Stimulated activated effector memory CD8-positive, alpha-beta T cell treated with anti-CD3 and anti-CD28 coated beads, Interleukin-12 subunit alpha, Interleukin-12 subunit beta, amount 100 ng/mL, for 72 hours (primary cell): ENCODE results near the gene ST6GALNAC3.

Source experiments
- ATAC-seq: fragments of 150-1000 bp; cut with Tn5 transposase; 2 replicates; pipeline ENCODE4 v1.10.0; 2021
- DNase-seq, 2 donors: peaks; one replicate each; pipeline ENCODE4 v3.0.0; 2021 to 2022; ENCODE audit warnings: low spot score in 2 of 2
- H3K27ac Mint-ChIP-seq: one replicate; pipeline ENCODE4 v1.8.0; 2022; ENCODE audit warnings: mild to moderate bottlenecking, mixed read lengths
- H3K36me3 Mint-ChIP-seq: one replicate; pipeline ENCODE4 v1.8.0; 2022; ENCODE audit warnings: mild to moderate bottlenecking, mixed read lengths
- H3K4me1 Mint-ChIP-seq: one replicate; pipeline ENCODE4 v1.8.0; 2022; ENCODE audit warnings: mixed read lengths
- H3K4me3 Mint-ChIP-seq: one replicate; pipeline ENCODE4 v1.8.0; 2022; ENCODE audit warnings: mild to moderate bottlenecking, mixed read lengths
- H3K9me3 Mint-ChIP-seq: one replicate; pipeline ENCODE4 v1.8.0; 2022; ENCODE audit warnings: mixed read lengths

ST6GALNAC3 gene

GRCh38 chr1:76474922-76475321, 400.4 kb downstream of the ST6GALNAC3 start:
- Mint-ChIP-seq H3K36me3 (no peaks in the 10 kb centered on the region), H3K9me3 (peaks cover 3% of the 10 kb centered on the region), H3K4me3 (no peak overlapping the region), H3K4me1 (no peaks in the 10 kb centered on the region), H3K27ac (no peak overlapping the region)
- DNase-seq (no peak), ATAC-seq (no peak)

GRCh38 chr1:76477156-76477555, 402.6 kb downstream of the ST6GALNAC3 start:
- Mint-ChIP-seq H3K4me1 (no peaks in the 10 kb centered on the region), H3K9me3 (no peaks in the 10 kb centered on the region), H3K4me3 (no peak overlapping the region), H3K36me3 (no peaks in the 10 kb centered on the region), H3K27ac (no peak overlapping the region)
- no peak for ATAC-seq
- DNase-seq: no peak

GRCh38 chr1:76480827-76481226, 406.3 kb downstream of the ST6GALNAC3 start:
- Mint-ChIP-seq H3K36me3 (no peaks in the 10 kb centered on the region), H3K4me1 (no peaks in the 10 kb centered on the region), H3K27ac (no peak overlapping the region), H3K4me3 (no peak overlapping the region), H3K9me3 (peaks cover 4% of the 10 kb centered on the region)
- no peak for DNase-seq
- ATAC-seq: no peak

GRCh38 chr1:76481672-76482071, 407.1 kb downstream of the ST6GALNAC3 start:
- Mint-ChIP-seq H3K36me3 (no peaks in the 10 kb centered on the region), H3K4me3 (no peak overlapping the region), H3K27ac (no peak overlapping the region), H3K9me3 (peaks cover 4% of the 10 kb centered on the region), H3K4me1 (no peaks in the 10 kb centered on the region)
- DNase-seq (no peak), ATAC-seq (no peak)

- Mint-ChIP-seq H3K9me3 (peaks cover 5% of the 10 kb centered on the region), H3K4me3 (no peak overlapping the region), H3K36me3 (no peaks in the 10 kb centered on the region), H3K4me1 (no peaks in the 10 kb centered on the region), H3K27ac (no peak overlapping the region)
- DNase-seq (no peak), ATAC-seq (no peak)
Observed at GRCh38 chr1:76482272-76482671, 407.7 kb downstream of the ST6GALNAC3 start.

GRCh38 chr1:76491737-76492136, 417.2 kb downstream of the ST6GALNAC3 start:
- H3K4me1 Mint-ChIP-seq: no peaks in the 10 kb centered on the region
- DNase-seq: no peak
- ATAC-seq: no peak
- peaks cover 5% of the 10 kb centered on the region for H3K9me3 Mint-ChIP-seq
- H3K27ac Mint-ChIP-seq: no peak overlapping the region
- H3K36me3 Mint-ChIP-seq: no peaks in the 10 kb centered on the region
- no peak overlapping the region for H3K4me3 Mint-ChIP-seq

- no peak overlapping the region for H3K27ac Mint-ChIP-seq
- no peak for ATAC-seq
Observed at GRCh38 chr1:76492752-76493430, 418.3 kb downstream of the ST6GALNAC3 start.

GRCh38 chr1:76494807-76495206, 420.3 kb downstream of the ST6GALNAC3 start:
- Mint-ChIP-seq H3K4me3 (no peak overlapping the region), H3K9me3 (peaks cover 2% of the 10 kb centered on the region), H3K4me1 (no peaks in the 10 kb centered on the region), H3K27ac (no peak overlapping the region), H3K36me3 (no peaks in the 10 kb centered on the region)
- DNase-seq (no peak), ATAC-seq (peak; percentile 70)

More at GRCh38 chr1:76492752-76493430, 418.3 kb downstream of the ST6GALNAC3 start:
- DNase-seq: no peak
- Mint-ChIP-seq H3K9me3 (peaks cover 5% of the 10 kb centered on the region), H3K4me3 (no peak overlapping the region), H3K36me3 (no peaks in the 10 kb centered on the region), H3K4me1 (no peaks in the 10 kb centered on the region)

GRCh38 chr1:76496871-76497270, 422.3 kb downstream of the ST6GALNAC3 start:
- Mint-ChIP-seq H3K4me3 (no peak overlapping the region), H3K4me1 (no peaks in the 10 kb centered on the region), H3K9me3 (peaks cover 2% of the 10 kb centered on the region), H3K27ac (no peak overlapping the region), H3K36me3 (no peaks in the 10 kb centered on the region)
- DNase-seq (no peak), ATAC-seq (no peak)

GRCh38 chr1:76500116-76500515, 425.6 kb downstream of the ST6GALNAC3 start:
- Mint-ChIP-seq H3K36me3 (no peaks in the 10 kb centered on the region), H3K27ac (no peak overlapping the region), H3K9me3 (peaks cover 2% of the 10 kb centered on the region), H3K4me3 (no peak overlapping the region), H3K4me1 (no peaks in the 10 kb centered on the region)
- DNase-seq (no peak), ATAC-seq (no peak)

GRCh38 chr1:76501136-76501535, 426.6 kb downstream of the ST6GALNAC3 start:
- no peak for DNase-seq
- Mint-ChIP-seq H3K27ac (no peak overlapping the region), H3K4me1 (no peaks in the 10 kb centered on the region), H3K36me3 (no peaks in the 10 kb centered on the region), H3K4me3 (no peak overlapping the region), H3K9me3 (peaks cover 2% of the 10 kb centered on the region)
- ATAC-seq: no peak

- no peaks in the 10 kb centered on the region for H3K4me1 Mint-ChIP-seq
- H3K36me3 Mint-ChIP-seq: no peaks in the 10 kb centered on the region
- no peak for DNase-seq
- no peak overlapping the region for H3K4me3 Mint-ChIP-seq
- H3K27ac Mint-ChIP-seq: no peak overlapping the region
- H3K9me3 Mint-ChIP-seq: peaks cover 2% of the 10 kb centered on the region
- no peak for ATAC-seq
Observed at GRCh38 chr1:76501586-76502219, 427.2 kb downstream of the ST6GALNAC3 start.

GRCh38 chr1:76503100-76503499, 428.6 kb downstream of the ST6GALNAC3 start:
- no peak for ATAC-seq
- Mint-ChIP-seq H3K9me3 (no peaks in the 10 kb centered on the region), H3K4me1 (no peaks in the 10 kb centered on the region), H3K4me3 (no peak overlapping the region), H3K36me3 (no peaks in the 10 kb centered on the region), H3K27ac (no peak overlapping the region)
- DNase-seq: no peak

GRCh38 chr1:76503736-76504135, 429.2 kb downstream of the ST6GALNAC3 start:
- ATAC-seq: no peak
- DNase-seq: no peak
- H3K4me1 Mint-ChIP-seq: no peaks in the 10 kb centered on the region
- no peaks in the 10 kb centered on the region for H3K36me3 Mint-ChIP-seq
- no peak overlapping the region for H3K4me3 Mint-ChIP-seq
- no peaks in the 10 kb centered on the region for H3K9me3 Mint-ChIP-seq
- H3K27ac Mint-ChIP-seq: no peak overlapping the region

GRCh38 chr1:76507376-76507775, 432.8 kb downstream of the ST6GALNAC3 start:
- Mint-ChIP-seq H3K36me3 (no peaks in the 10 kb centered on the region), H3K9me3 (no peaks in the 10 kb centered on the region), H3K4me3 (no peak overlapping the region), H3K4me1 (no peaks in the 10 kb centered on the region), H3K27ac (no peak overlapping the region)
- no peak for DNase-seq
- ATAC-seq: no peak

GRCh38 chr1:76508871-76509270, 434.3 kb downstream of the ST6GALNAC3 start:
- H3K27ac Mint-ChIP-seq: no peak overlapping the region
- DNase-seq: no peak
- peaks cover 2% of the 10 kb centered on the region for H3K9me3 Mint-ChIP-seq
- no peak for ATAC-seq
- no peaks in the 10 kb centered on the region for H3K4me1 Mint-ChIP-seq
- H3K36me3 Mint-ChIP-seq: no peaks in the 10 kb centered on the region
- no peak overlapping the region for H3K4me3 Mint-ChIP-seq
